Adrenal gland (tissue), 19 donors: Measurements from ENCODE around the gene CXXC5. TPM values are rescaled to one million over a fixed set of nuclear protein-coding genes. Genes with fewer than 3 reads are reported as not detected.
"Not testable (repeated sequence)": the region's sequence is repeated elsewhere in the genome, so short reads cannot be mapped to it uniquely, and the experiment has no call there.

Experiments
- DNase-seq, 7 donors: peaks; one replicate each; pipeline ENCODE4 v3.0.0-alpha.2; 2019 to 2020
- H3K27ac ChIP-seq, 5 donors: fragments of 200-600 bp; sonication (generic) in 4 of 5; 1 replicate in 3 of 5; 2 replicates in 2 of 5; pipeline versions ENCODE4 v1.5.1 to v1.8.0; 2016 to 2020; ENCODE audit warnings: mild to moderate bottlenecking in 1 of 5
- H3K27me3 ChIP-seq: fragments of 200-600 bp; 2 replicates; pipeline ENCODE4 v1.8.0; 2021
- H3K36me3 ChIP-seq, 2 donors: fragments of 200-600 bp; replicated peaks in 1 of 2; 1 replicate in 1 of 2; 2 replicates in 1 of 2; pipeline versions ENCODE4 v1.5.1 to v1.8.0; 2018 to 2022
- H3K4me1 ChIP-seq, 2 donors: fragments of 200-600 bp; replicated peaks in 1 of 2; 1 replicate in 1 of 2; 2 replicates in 1 of 2; pipeline versions ENCODE4 v1.5.1 to v1.8.0; 2018 to 2021
- H3K4me3 ChIP-seq, 4 donors: fragments of 200-600 bp; sonication (generic) in 3 of 4; one replicate each; pipeline ENCODE4 v1.5.1; 2016 to 2018
- H3K9me3 ChIP-seq, 3 donors: fragments of 200-600 bp; sonication (generic) in 1 of 3; replicated peaks in 1 of 3; 1 replicate in 2 of 3; 2 replicates in 1 of 3; pipeline versions ENCODE4 v1.5.1 to v1.8.0; 2016 to 2021
- POLR2A ChIP-seq, 2 donors: fragments of 450-650 bp; IDR thresholded peaks; one replicate each; pipeline ENCODE4 v1.6.1; 2017; ENCODE audit warnings: antibody characterized with exemption in 2 of 2, mild to moderate bottlenecking in 2 of 2, moderate library complexity in 1 of 2
- WGBS, 4 donors: extraction: QIAGEN DNeasy Blood & Tissue Kit in 2 of 4; methylation state at CpG; one replicate each; pipeline versions ENCODE4 v1.1.5 to v1.1.7; 2013 to 2017; 5-methylcytosine and 5-hydroxymethylcytosine counted together
- intact Hi-C, 2 donors: fragments of 100-400 bp; cut with DNase I; formaldehyde crosslinking; loops; one replicate each; pipeline versions ENCODE4 v1.14.1 to v1.15.0; 2022 to 2023
- long read RNA-seq, 10 donors: library from polyadenylated mRNA in 3 of 10; unstranded in 2 of 10; stranded (forward) in 1 of 10; transcript quantifications; one replicate each; pipeline ENCODE4 v2.0.0 and lab custom pipeline, GENCODE V29; 2021 to 2026
- polyA plus RNA-seq, 3 donors: library from polyadenylated mRNA; stranded (reverse); fragments of 200-250 nt in 2 of 3; fragments of 350-450 nt in 1 of 3; fragmentation: Illumina TruSeq in 1 of 3; extraction: RNeasy Lipid Tissue Mini Kit (QIAGEN cat#74804) in 1 of 3; gene quantifications; one replicate each; pipeline ENCODE4 v1.2.3, GENCODE V29; 2013 to 2014
- total RNA-seq, 9 donors: library from RNA; depleted of rRNA in 4 of 9; stranded (reverse); fragments of >200 nt in 4 of 9; fragments of 120-200 nt in 1 of 9; fragmentation: NEBNext Ultra II Directional in 1 of 9; extraction: Animal tissue kit (Norgen Biotek cat#: 25700) in 1 of 9; gene quantifications; one replicate each; pipeline versions ENCODE4 v1.1.0 to v1.2.4, GENCODE V29; 2013 to 2023
- TF ChIP-seq, protein P1 (sequence below), 6 experiments: fragments of 450-650 bp in 4 of 6; fragments of 200-600 bp in 2 of 6; sonication (generic) in 1 of 6; IDR thresholded peaks; 1 replicate in 5 of 6; 2 replicates in 1 of 6; pipeline versions ENCODE4 v1.5.1 to v1.8.0; 2016 to 2021; ENCODE audit warnings: antibody characterized with exemption in 6 of 6, mild to moderate bottlenecking in 2 of 6, moderate library complexity in 1 of 6
- donor health status: healthy with polysubstance abuse.
- donor health status: Bipolar disorder and iron deficiency.
- donor health status: DM: yes; HTN: yes; CAD: no.
- donor health status: DM: no; HTN: no; CAD: no.
- donor health status: DM: no; HTN: no; CAD: no.
- donor health status: DM: yes; HTN: yes; CAD: no.

CXXC5 gene
- total RNA-seq (10 to 100 TPM; 16.2 to 79.3 (median 37.0) TPM), polyA plus RNA-seq (10 to 100 TPM; 17.7 to 29.8 (median 27.8) TPM)
- long read RNA-seq, donor 1, transcript CXXC5-201 (3 exons, 2,658 nt) = major isoform, 6 of 7 reads
- long read RNA-seq, donor 1, partial matches to known transcripts = 0 of 7 reads
- long read RNA-seq, donor 1, other reads (novel, unspliced or antisense) = 0 of 7 reads
- long read RNA-seq, donor 2, partial matches to known transcripts = 0 of 5 reads
- long read RNA-seq, donor 2, other reads (novel, unspliced or antisense) = 0 of 5 reads
- long read RNA-seq, donor 3, partial matches to known transcripts = 0 of 2 reads
- long read RNA-seq, donor 3, other reads (novel, unspliced or antisense) = 0 of 2 reads
- long read RNA-seq, donor 4, transcript CXXC5-201 (3 exons, 2,658 nt) = minor isoform, 5 of 22 reads
- long read RNA-seq, donor 4, transcript CXXC5-211 (3 exons, 1,892 nt) = major isoform, 11 of 22 reads
- long read RNA-seq, donor 4, partial matches to known transcripts = 3 of 22 reads
- long read RNA-seq, donor 4, other reads (novel, unspliced or antisense) = 3 of 22 reads
- long read RNA-seq, donor 5, transcript CXXC5-211 (3 exons, 1,892 nt) = minor isoform, 18 of 175 reads
- long read RNA-seq, donor 5, transcript CXXC5-201 (3 exons, 2,658 nt) = major isoform, 141 of 175 reads
- long read RNA-seq, donor 5, partial matches to known transcripts = 4 of 175 reads
- long read RNA-seq, donor 5, other reads (novel, unspliced or antisense) = 11 of 175 reads
- long read RNA-seq, donor 6, transcript CXXC5-201 (3 exons, 2,658 nt) = major isoform, 9 of 25 reads
- long read RNA-seq, donor 6, transcript CXXC5-211 (3 exons, 1,892 nt) = minor isoform, 8 of 25 reads
- long read RNA-seq, donor 6, partial matches to known transcripts = 3 of 25 reads
- long read RNA-seq, donor 6, other reads (novel, unspliced or antisense) = 5 of 25 reads
- long read RNA-seq, donor 7, partial matches to known transcripts = 0 of 1 reads
- long read RNA-seq, donor 7, other reads (novel, unspliced or antisense) = 0 of 1 reads
- long read RNA-seq, donor 8, transcript CXXC5-201 (3 exons, 2,658 nt) = major isoform, 9 of 11 reads
- long read RNA-seq, donor 8, partial matches to known transcripts = 0 of 11 reads
- long read RNA-seq, donor 8, other reads (novel, unspliced or antisense) = 0 of 11 reads
- long read RNA-seq, donor 9, partial matches to known transcripts = 0 of 4 reads
- long read RNA-seq, donor 9, other reads (novel, unspliced or antisense) = 0 of 4 reads
- long read RNA-seq, donor 10, partial matches to known transcripts = 0 of 3 reads
- long read RNA-seq, donor 10, other reads (novel, unspliced or antisense) = 0 of 3 reads

DNA sequence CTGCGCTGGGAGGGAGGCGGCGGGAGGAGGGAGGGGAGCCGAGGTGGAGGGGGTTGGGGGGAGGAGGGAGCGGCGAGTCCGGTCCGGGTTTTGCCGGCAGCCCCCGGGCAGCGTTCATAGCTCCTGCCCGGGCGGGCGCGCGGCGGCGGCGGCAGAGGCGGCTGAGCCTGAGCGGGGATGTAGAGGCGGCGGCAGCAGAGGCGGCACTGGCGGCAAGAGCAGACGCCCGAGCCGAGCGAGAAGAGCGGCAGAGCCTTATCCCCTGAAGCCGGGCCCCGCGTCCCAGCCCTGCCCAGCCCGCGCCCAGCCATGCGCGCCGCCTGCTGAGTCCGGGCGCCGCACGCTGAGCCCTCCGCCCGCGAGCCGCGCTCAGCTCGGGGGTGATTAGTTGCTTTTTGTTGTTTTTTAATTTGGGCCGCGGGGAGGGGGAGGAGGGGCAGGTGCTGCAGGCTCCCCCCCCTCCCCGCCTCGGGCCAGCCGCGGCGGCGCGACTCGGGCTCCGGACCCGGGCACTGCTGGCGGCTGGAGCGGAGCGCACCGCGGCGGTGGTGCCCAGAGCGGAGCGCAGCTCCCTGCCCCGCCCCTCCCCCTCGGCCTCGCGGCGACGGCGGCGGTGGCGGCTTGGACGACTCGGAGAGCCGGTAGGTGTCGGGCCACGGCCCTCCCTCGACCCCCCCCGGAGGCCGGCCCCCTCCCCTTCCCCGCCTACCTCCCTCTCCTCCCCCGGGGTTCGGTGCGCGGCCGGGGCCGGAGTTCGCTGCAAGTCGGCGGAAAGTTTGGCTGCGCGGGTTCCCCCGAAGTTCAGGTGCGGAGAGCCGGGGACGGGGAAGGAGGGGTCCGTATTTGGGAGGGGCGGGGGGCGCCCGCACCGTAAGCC, at the start of gene CXXC5:
TSS of gene CXXC5 (plus strand) at position 145 of the 877 bp plus-strand sequence. CDS start 32,175 bp downstream, outside the sequence.
- WGBS, 4 donors = 0 to 1% (median 0%) methylated on average over 23 to 106 of the region's 106 CpGs; no CpG with 5 or more reads in 1 of the 4 donors
- no peaks in the 10 kb centered on the region for H3K36me3 ChIP-seq
- peak within 1 kb of the TSS; percentile 52 to 99 (median 72) for H3K4me3 ChIP-seq
- H3K27ac ChIP-seq = peak within 1 kb of the TSS in 4 of 5 donors; percentile 32 to 95 (median 92)
- H3K27me3 ChIP-seq = no peaks in the 10 kb centered on the region
- intact Hi-C loops = loop anchor here in 1 of 2 donors (5.0 kb wide), 1 partner anchor 39 kb away; no protein-coding TSS in a partner anchor
- H3K9me3 ChIP-seq = no peaks in the 10 kb centered on the region
- DNase-seq = peak; percentile 77 to 89 (median 85)
- peaks cover 46 to 48% of the 10 kb centered on the region in 2 donors for H3K4me1 ChIP-seq
- peak; percentile 85 for TF ChIP-seq POLR2A (IDR thresholded peaks at IDR 0.05)
- TF ChIP-seq, protein P1, sequence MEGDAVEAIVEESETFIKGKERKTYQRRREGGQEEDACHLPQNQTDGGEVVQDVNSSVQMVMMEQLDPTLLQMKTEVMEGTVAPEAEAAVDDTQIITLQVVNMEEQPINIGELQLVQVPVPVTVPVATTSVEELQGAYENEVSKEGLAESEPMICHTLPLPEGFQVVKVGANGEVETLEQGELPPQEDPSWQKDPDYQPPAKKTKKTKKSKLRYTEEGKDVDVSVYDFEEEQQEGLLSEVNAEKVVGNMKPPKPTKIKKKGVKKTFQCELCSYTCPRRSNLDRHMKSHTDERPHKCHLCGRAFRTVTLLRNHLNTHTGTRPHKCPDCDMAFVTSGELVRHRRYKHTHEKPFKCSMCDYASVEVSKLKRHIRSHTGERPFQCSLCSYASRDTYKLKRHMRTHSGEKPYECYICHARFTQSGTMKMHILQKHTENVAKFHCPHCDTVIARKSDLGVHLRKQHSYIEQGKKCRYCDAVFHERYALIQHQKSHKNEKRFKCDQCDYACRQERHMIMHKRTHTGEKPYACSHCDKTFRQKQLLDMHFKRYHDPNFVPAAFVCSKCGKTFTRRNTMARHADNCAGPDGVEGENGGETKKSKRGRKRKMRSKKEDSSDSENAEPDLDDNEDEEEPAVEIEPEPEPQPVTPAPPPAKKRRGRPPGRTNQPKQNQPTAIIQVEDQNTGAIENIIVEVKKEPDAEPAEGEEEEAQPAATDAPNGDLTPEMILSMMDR (IDR thresholded peaks at IDR 0.05) = no peak

DNA sequence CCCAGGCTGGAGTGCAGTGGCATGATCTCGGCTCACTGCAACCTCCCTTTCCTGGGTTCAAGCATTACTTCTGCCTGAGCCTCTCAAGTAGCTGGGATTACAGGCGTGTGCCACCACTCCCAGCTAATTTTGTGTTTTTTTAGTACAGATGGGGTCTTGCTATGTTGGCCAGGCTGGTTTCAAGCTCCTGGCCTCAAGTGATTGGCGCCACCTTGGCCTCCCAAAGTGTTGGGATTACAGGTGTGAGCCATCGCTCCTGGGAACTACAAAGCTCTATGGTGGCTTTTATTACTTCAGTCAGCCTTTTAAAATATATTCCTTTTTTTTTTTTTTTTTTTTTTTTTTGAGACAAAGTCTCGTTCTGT, 49.6 kb upstream of the CXXC5 start:
- H3K36me3 ChIP-seq = peaks cover 0 to 33% of the 10 kb centered on the region in 2 donors
- 95 to 98% (median 97%) methylated on average over 5 of the region's 5 CpGs for WGBS, 4 donors
- H3K27me3 ChIP-seq, DNase-seq, H3K9me3 ChIP-seq, H3K4me1 ChIP-seq, intact Hi-C loops, H3K4me3 ChIP-seq, H3K27ac ChIP-seq: not testable (repeated sequence)

DNA sequence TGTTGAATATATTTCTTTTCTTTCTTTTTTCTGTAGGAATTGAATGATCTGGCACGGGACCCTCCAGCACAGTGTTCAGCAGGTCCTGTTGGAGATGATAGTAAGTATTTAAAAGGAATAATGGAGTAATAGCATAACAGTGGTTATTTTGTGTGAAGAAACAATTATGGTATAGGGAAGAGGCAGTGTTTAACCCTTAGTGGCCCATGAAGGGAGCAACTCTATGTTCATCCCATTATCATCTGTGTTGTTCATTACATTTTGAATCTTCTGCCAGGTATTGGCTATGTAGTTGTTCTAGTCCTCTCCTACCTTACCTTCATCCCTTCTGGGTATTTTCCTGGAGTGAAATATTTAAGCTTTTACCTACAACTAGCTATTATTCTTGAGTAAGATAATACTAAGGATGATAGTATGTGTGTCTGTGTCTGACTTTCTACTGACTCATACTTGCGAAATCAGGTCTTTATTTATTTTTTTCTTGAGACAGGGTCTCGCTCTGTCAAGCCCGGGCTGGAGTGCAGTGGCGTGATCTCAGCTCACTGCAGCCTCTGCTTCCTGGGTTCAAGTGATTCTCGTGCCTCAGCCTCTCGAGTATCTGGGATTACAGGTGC, 47.7 kb upstream of the CXXC5 start:
- intact Hi-C loops = no loop called here

More for the DNA sequence above, 47.7 kb upstream of the CXXC5 start:
- TF ChIP-seq, protein P1 (IDR thresholded peaks at IDR 0.05) = no peak
- no peak for TF ChIP-seq POLR2A (IDR thresholded peaks at IDR 0.05)
- DNase-seq = peak in 1 of 7 donors; percentile 42
- Histone ChIP-seq H3K4me3 (no peak overlapping the region), H3K27ac (no peak overlapping the region), H3K9me3 (no peaks in the 10 kb centered on the region), H3K27me3 (no peaks in the 10 kb centered on the region), H3K4me1 (peaks cover 0 to 7% of the 10 kb centered on the region in 2 donors), H3K36me3 (peaks cover 0 to 33% of the 10 kb centered on the region in 2 donors)
- WGBS, 4 donors = 79 to 90% (median 86%) methylated on average over 7 of the region's 7 CpGs
